D721Med (cell line): ENCODE measurements around the gene CCDC196.

Experiments used
- DNase-seq: peaks from one replicate; pipeline ENCODE4 v3.0.0; 2011; ENCODE audit warnings: low spot score; ENCODE audit not compliant: insufficient read length
- FAIRE-seq: peaks from 2 replicates; lab custom pipeline; 2011; peaks lifted over from hg19 to GRCh38; lab: Jason Lieb, UNC
- CTCF ChIP-seq: IDR thresholded peaks from 2 replicates; pipeline ENCODE4 v1.5.1; 2012; ENCODE audit warnings: mild to moderate bottlenecking, control low read depth; ENCODE audit not compliant: insufficient read depth; ENCODE audit errors: missing control alignments

CCDC196 gene

DNA sequence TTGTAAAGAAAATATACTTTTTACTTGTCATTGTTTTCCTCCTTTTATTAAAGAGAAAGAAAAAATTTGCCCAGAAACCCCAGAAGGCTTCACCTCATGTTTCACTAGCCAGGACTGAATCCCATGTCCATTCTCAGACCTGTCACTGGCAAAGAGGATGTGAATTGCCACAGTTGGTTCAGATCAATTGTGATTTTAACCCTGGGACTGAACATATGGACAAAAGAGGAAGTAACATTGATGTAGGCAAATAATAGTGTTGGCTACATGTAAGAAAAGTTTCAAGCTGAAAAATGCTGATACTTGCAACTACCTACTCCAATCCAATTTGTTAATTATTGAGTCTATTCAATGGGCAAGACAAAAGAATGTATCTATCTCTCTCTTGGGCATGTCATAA is 8.6 kb upstream of the CCDC196 start:
- TF ChIP-seq CTCF = no peak
- no peak for FAIRE-seq
- DNase-seq = no peak

DNA sequence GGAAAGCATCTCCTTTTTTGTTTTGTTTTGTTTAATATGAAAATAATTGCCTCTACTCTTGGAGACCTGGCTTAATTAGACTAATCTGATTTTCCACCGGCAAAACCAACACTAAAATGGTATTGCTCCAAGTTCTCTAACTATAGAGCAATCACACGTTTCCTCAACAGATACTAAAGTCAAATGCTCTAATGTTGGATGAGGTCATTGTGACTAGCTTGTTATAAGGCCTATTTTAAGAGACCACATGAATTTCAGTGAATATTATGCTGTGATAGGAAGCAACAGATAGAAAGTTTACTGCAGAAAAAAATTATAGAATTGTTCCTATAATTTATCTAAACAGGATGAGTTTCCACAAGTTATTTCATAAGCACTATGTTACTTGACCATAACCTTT is 3.3 kb upstream of the CCDC196 start:
- TF ChIP-seq CTCF = no peak
- no peak for DNase-seq
- no peak for FAIRE-seq

GRCh38 chr14:66483322-66483721 is 2.8 kb upstream of the CCDC196 start:
- DNase-seq (no peak), FAIRE-seq (no peak)
- TF ChIP-seq CTCF = no peak

GRCh38 chr14:66485029-66485428 is 1.1 kb upstream of the CCDC196 start:
- no peak for TF ChIP-seq CTCF
- FAIRE-seq = no peak

GRCh38 chr14:66487164-66487563 is 993 bp downstream of the CCDC196 start:
- TF ChIP-seq CTCF = no peak
- DNase-seq = no peak
- FAIRE-seq = no peak

More at GRCh38 chr14:66485029-66485428, 1.1 kb upstream of the CCDC196 start:
- DNase-seq = no peak

DNA sequence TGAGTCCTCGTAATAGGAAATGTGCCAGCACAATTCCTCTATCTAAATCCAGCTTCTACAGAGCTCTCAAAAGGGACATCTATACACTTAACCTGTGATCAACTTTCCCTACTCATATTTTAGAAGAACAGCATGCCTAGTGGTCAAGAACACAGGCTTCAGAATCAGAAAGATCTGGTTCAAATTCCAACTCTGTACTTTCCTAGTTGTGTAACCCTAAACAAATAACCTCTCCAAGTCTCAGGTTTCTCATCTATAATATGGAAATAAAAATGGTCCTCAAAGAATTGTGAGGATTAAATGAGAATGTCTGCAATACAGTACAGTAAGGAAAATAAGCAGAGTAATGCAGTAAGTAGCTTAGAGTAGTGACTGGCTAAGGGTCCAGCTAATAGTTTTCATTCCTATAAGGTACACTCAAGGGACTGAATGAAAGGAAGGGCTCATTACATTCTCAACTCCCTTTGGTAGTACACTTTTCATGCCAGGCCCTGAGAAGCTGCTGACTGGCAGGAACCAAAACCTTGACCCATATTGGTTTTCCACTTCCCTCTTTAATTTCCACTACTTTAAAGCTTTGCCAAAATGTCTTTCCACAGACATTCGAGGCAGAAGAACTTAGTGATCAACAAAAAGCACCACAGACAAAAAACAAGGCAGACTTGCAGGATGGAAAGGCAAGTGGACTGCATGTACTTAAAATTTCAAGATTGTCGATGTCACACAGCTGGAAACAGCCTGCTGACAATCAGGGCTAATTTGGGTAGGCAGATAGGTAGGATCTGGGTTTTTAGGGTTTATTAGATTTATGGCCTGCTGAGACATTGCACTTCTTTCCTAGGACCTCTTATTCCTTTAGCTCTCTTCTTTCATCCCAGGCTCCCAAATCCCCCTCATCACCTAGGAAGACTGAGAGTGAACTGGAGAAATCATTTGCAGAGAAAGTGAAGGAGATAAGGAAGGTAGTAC is 4.3 kb downstream of the CCDC196 start:
- TF ChIP-seq CTCF = no peak
- no peak for FAIRE-seq
- DNase-seq = no peak

GRCh38 chr14:66493750-66494149 is 7.6 kb downstream of the CCDC196 start:
- DNase-seq (no peak), FAIRE-seq (no peak)
- TF ChIP-seq CTCF = no peak
